LNCaP clone FGC (cell line): ENCODE data around the gene CCL1.

Experiments
- DNase-seq: peaks from one replicate; pipeline ENCODE4 v3.0.0-alpha.2; 2011; ENCODE audit warnings: low read depth
- H3K4me3 ChIP-seq: 2 replicates; pipeline ENCODE4 v1.5.1; 2011; ENCODE audit warnings: mild to moderate bottlenecking, low read depth, low read length, control low read depth
- CTCF ChIP-seq: IDR thresholded peaks from 2 replicates; pipeline ENCODE4 v1.5.1; 2012; ENCODE audit warnings: mild to moderate bottlenecking; ENCODE audit not compliant: control insufficient read depth, insufficient read depth; ENCODE audit errors: extremely low read depth

The CCL1 gene

GRCh38 chr17:34390649-34391048, 27.6 kb upstream of the CCL1 start:
- H3K4me3 ChIP-seq, result no peak overlapping the region
- TF ChIP-seq CTCF, result no peak
- no peak for DNase-seq

- H3K4me3 ChIP-seq, result no peak overlapping the region
- no peak for DNase-seq
- no peak for TF ChIP-seq CTCF
These were observed 26.2 kb upstream of the CCL1 start for GRCh38 chr17:34389126-34389750.

DNA sequence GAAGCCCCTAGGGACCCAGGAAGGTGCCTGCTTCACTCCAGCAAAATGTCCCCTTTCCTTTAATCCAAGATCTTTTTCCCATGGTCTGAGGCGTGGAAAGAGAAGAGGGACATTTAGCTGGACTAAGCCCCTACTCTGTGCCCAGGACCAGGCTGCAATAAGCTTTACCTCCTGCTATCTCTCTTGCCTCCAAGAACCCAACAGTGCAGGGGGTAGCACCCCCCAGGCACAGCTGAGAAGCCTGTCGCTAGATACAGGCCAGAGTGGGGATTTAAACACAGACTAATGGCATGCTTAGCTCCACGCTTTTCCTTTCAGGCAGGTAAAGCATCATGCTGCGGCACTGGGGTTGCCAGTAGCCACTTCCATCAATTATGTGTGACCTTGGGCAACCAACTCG, 24.5 kb upstream of the CCL1 start:
- DNase-seq, result no peak
- H3K4me3 ChIP-seq, result no peak overlapping the region
- TF ChIP-seq CTCF, result no peak

- DNase-seq, result no peak
- no peak for TF ChIP-seq CTCF
- H3K4me3 ChIP-seq, result no peak overlapping the region
These were observed 23.9 kb upstream of the CCL1 start for GRCh38 chr17:34386697-34387550.

DNA sequence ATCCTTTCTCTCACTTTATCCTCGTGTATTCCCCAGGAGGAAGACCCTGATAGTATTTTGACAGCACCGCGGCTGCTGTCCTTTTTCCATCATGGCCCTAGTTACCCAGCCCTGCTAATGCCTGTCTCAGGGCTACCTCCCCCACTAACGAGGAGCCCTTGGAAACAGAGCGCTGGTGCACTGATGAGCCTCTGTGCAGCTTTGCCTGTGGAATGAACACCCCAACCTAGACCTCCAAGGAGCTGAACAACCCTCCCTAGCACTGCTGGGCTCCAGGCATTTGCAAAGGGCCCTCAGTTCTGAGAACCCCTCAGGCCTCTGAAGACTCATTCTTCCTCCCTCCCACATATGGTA, 23.3 kb upstream of the CCL1 start:
- no peak for TF ChIP-seq CTCF
- DNase-seq, result no peak
- no peak overlapping the region for H3K4me3 ChIP-seq

- no peak for TF ChIP-seq CTCF
- H3K4me3 ChIP-seq, result no peak overlapping the region
- DNase-seq, result no peak
These were observed 22.0 kb upstream of the CCL1 start for GRCh38 chr17:34384822-34385605.
